WTC11 (cell line): ENCODE measurements around the gene GBF1. TPM values are rescaled to one million over a fixed set of nuclear protein-coding genes. Genes with fewer than 3 reads are reported as not detected.

ENCODE experiments used
- ATAC-seq: fragments of 200-7000 bp; cut with Tn5 transposase; 2 replicates; pipeline ENCODE4 v1.10.0; 2021; ENCODE audit warnings: mild to moderate bottlenecking, moderate library complexity
- CTCF ChIA-PET: fragments of 300-600 bp; sonication (Branson Sonifier 250); formaldehyde crosslinking; loops from one replicate; lab custom pipeline; 2021; ENCODE audit warnings: antibody characterized with exemption; lab: Charles Lee
- POLR2A ChIA-PET: fragments of 350-600 bp; sonication (Branson Sonifier 250); formaldehyde crosslinking; loops from one replicate; lab custom pipeline; 2021; ENCODE audit warnings: antibody characterized with exemption; lab: Charles Lee
- DNase-seq: peaks from one replicate; pipeline ENCODE4 v3.0.0; 2021; ENCODE audit warnings: low spot score
- H3K27ac Mint-ChIP-seq: 2 replicates; pipeline ENCODE4 v1.8.0; 2021; ENCODE audit warnings: mixed read lengths
- H3K27me3 Mint-ChIP-seq: 2 replicates; pipeline ENCODE4 v1.8.0; 2021; ENCODE audit warnings: low read depth, mild to moderate bottlenecking, moderate library complexity, mixed read lengths
- H3K36me3 Mint-ChIP-seq: 2 replicates; pipeline ENCODE4 v1.8.0; 2021; ENCODE audit warnings: mixed read lengths
- H3K4me1 Mint-ChIP-seq: 2 replicates; pipeline ENCODE4 v1.8.0; 2022; ENCODE audit warnings: mixed read lengths
- H3K4me3 Mint-ChIP-seq: 2 replicates; pipeline ENCODE4 v1.8.0; 2021; ENCODE audit warnings: mild to moderate bottlenecking, moderate library complexity, mixed read lengths
- H3K9me3 Mint-ChIP-seq: 2 replicates; pipeline ENCODE4 v1.8.0; 2021; ENCODE audit warnings: mixed read lengths
- ATF1 ChIP-seq: sonication (generic); formaldehyde crosslinking; IDR thresholded peaks from 2 replicates; pipeline ENCODE4 v1.8.1; 2023; ENCODE audit warnings: mild to moderate bottlenecking, moderate library complexity, missing genetic modification reagents
- CREB1 ChIP-seq: sonication (generic); formaldehyde crosslinking; IDR thresholded peaks from 2 replicates; pipeline ENCODE4 v1.8.0; 2023; ENCODE audit warnings: mild to moderate bottlenecking, missing genetic modification reagents
- ERG ChIP-seq: fragments of 250-450 bp; sonication (Bioruptor Pico); IDR thresholded peaks from 2 replicates; pipeline ENCODE4 v1.8.0; 2021; ENCODE audit warnings: mild to moderate bottlenecking
- ESRRA ChIP-seq: sonication (generic); formaldehyde crosslinking; IDR thresholded peaks from 2 replicates; pipeline ENCODE4 v1.8.1; 2022; ENCODE audit warnings: mild to moderate bottlenecking, missing genetic modification reagents, borderline replicate concordance
- HMGA2 ChIP-seq: fragments of 250-450 bp; sonication (Bioruptor Pico); IDR thresholded peaks from 2 replicates; pipeline ENCODE4 v1.4.0; 2021; ENCODE audit warnings: mild to moderate bottlenecking, moderate library complexity
- MXD4 ChIP-seq: fragments of 250-450 bp; sonication (Bioruptor Pico); IDR thresholded peaks from 2 replicates; pipeline ENCODE4 v1.8.0; 2021; ENCODE audit warnings: mild to moderate bottlenecking, moderate library complexity, borderline replicate concordance
- NFATC4 ChIP-seq: fragments of 250-450 bp; sonication (Bioruptor Pico); IDR thresholded peaks from 2 replicates; pipeline ENCODE4 v1.9.0; 2021; ENCODE audit warnings: mild to moderate bottlenecking
- PRRX2 ChIP-seq: fragments of 250-450 bp; sonication (Bioruptor Pico); IDR thresholded peaks from 2 replicates; pipeline ENCODE4 v1.8.0; 2021; ENCODE audit warnings: mild to moderate bottlenecking
- TEAD1 ChIP-seq: sonication (generic); formaldehyde crosslinking; IDR thresholded peaks from 2 replicates; pipeline ENCODE4 v1.8.0; 2022; ENCODE audit warnings: mild to moderate bottlenecking, missing genetic modification reagents
- TEAD4 ChIP-seq: sonication (generic); formaldehyde crosslinking; IDR thresholded peaks from 2 replicates; pipeline ENCODE4 v1.8.0; 2022; ENCODE audit warnings: mild to moderate bottlenecking, missing genetic modification reagents
- ZBTB21 ChIP-seq: sonication (generic); formaldehyde crosslinking; IDR thresholded peaks from 2 replicates; pipeline ENCODE4 v1.8.1; 2023; ENCODE audit warnings: mild to moderate bottlenecking, missing genetic modification reagents, borderline replicate concordance
- ZNF263 ChIP-seq: sonication (generic); formaldehyde crosslinking; IDR thresholded peaks from 2 replicates; pipeline ENCODE4 v1.8.1; 2022; ENCODE audit warnings: low read depth, mild to moderate bottlenecking, moderate library complexity, missing genetic modification reagents
- ZNF396 ChIP-seq: fragments of 250-450 bp; sonication (Bioruptor Pico); IDR thresholded peaks from 2 replicates; pipeline ENCODE4 v1.8.0; 2021; ENCODE audit warnings: mild to moderate bottlenecking, moderate library complexity, borderline replicate concordance
- total RNA-seq: library from RNA; stranded (reverse); gene quantifications from 3 replicates; pipeline ENCODE4 v1.2.3, GENCODE V29; 2021
- TF ChIP-seq, protein P1 (sequence below): sonication (generic); formaldehyde crosslinking; IDR thresholded peaks from 2 replicates; pipeline ENCODE4 v1.8.0; 2022; ENCODE audit warnings: mild to moderate bottlenecking, missing genetic modification reagents
- TF ChIP-seq, protein P2 (sequence below): sonication (generic); formaldehyde crosslinking; IDR thresholded peaks from 2 replicates; pipeline ENCODE4 v1.8.1; 2023; ENCODE audit warnings: mild to moderate bottlenecking, missing genetic modification reagents, moderate library complexity
- TF ChIP-seq, protein P3 (sequence below): sonication (generic); formaldehyde crosslinking; IDR thresholded peaks from 2 replicates; pipeline ENCODE4 v1.8.1; 2023; ENCODE audit warnings: mild to moderate bottlenecking, missing genetic modification reagents, moderate library complexity
- TF ChIP-seq, protein P4 (sequence below): sonication (generic); formaldehyde crosslinking; IDR thresholded peaks from 2 replicates; pipeline ENCODE4 v1.8.1; 2022; ENCODE audit warnings: mild to moderate bottlenecking, missing genetic modification reagents, moderate library complexity, borderline replicate concordance
- TF ChIP-seq, protein P5 (sequence below): fragments of 250-450 bp; sonication (Bioruptor Pico); IDR thresholded peaks from 2 replicates; pipeline ENCODE4 v1.9.0; 2021; ENCODE audit warnings: moderate library complexity, mild to moderate bottlenecking, inconsistent platforms, borderline replicate concordance
- TF ChIP-seq, protein P6 (sequence below): fragments of 200-600 bp; IDR thresholded peaks from 2 replicates; pipeline ENCODE4 v1.8.0; 2022; ENCODE audit warnings: antibody characterized with exemption

The GBF1 gene
- total RNA-seq, 1 experiment from 2014 or later, result 32.4 TPM

GRCh38 chr10:102200751-102201640, 44.3 kb upstream of the GBF1 start:
- Mint-ChIP-seq H3K36me3 (peaks cover 26% of the 10 kb centered on the region), H3K27ac (no peak overlapping the region), H3K4me3 (no peak overlapping the region), H3K4me1 (no peaks in the 10 kb centered on the region), H3K27me3 (peaks cover 57% of the 10 kb centered on the region), H3K9me3 (peaks cover 70% of the 10 kb centered on the region)
- no peak for ATAC-seq
- no peak for DNase-seq
- ChIA-PET CTCF (interaction anchor here (0.9 kb wide), 2 partner anchors 29 to 146 kb away, joined by 3 to 4 read pairs; no protein-coding TSS in a partner anchor), POLR2A (no interaction called here)
- TF ChIP-seq NFATC4 (CRISPR knock-in tag) (no peak), HMGA2 (CRISPR knock-in tag) (no peak), CREB1 (CRISPR knock-in tag) (no peak)
- TF ChIP-seq, protein P1, sequence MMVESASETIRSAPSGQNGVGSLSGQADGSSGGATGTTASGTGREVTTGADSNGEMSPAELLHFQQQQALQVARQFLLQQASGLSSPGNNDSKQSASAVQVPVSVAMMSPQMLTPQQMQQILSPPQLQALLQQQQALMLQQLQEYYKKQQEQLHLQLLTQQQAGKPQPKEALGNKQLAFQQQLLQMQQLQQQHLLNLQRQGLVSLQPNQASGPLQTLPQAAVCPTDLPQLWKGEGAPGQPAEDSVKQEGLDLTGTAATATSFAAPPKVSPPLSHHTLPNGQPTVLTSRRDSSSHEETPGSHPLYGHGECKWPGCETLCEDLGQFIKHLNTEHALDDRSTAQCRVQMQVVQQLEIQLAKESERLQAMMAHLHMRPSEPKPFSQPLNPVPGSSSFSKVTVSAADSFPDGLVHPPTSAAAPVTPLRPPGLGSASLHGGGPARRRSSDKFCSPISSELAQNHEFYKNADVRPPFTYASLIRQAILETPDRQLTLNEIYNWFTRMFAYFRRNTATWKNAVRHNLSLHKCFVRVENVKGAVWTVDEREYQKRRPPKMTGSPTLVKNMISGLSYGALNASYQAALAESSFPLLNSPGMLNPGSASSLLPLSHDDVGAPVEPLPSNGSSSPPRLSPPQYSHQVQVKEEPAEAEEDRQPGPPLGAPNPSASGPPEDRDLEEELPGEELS (CRISPR knock-in tag), result no peak
- TF ChIP-seq, protein P2, sequence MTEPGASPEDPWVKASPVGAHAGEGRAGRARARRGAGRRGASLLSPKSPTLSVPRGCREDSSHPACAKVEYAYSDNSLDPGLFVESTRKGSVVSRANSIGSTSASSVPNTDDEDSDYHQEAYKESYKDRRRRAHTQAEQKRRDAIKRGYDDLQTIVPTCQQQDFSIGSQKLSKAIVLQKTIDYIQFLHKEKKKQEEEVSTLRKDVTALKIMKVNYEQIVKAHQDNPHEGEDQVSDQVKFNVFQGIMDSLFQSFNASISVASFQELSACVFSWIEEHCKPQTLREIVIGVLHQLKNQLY (CRISPR knock-in tag), result no peak

DNA sequence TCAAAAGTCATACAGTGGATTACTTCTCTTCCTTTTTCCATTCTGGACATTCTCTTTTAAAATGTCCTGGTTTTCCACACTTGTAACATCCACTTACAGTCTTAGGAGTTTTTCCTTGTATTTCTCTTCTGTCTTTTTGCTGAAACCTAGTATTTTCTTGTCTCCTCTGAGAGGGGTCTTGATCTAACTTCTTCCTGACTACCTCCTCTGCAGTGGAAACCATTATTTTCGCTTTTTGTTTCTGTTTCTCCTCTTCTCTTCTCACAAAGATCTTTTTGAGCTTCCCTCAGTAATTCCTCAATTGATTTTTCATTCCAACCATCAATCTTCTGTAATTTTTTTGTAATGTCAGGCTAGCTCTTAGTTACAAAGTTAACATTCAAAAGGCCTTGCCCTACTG, 42.9 kb upstream of the GBF1 start:
- H3K27me3 Mint-ChIP-seq, result peaks cover 48% of the 10 kb centered on the region
- ATAC-seq, result no peak

More for the DNA sequence above, 42.9 kb upstream of the GBF1 start:
- TF ChIP-seq ATF1 (CRISPR knock-in tag), result no peak
- no peak for TF ChIP-seq ZNF263
- TF ChIP-seq, protein P3, sequence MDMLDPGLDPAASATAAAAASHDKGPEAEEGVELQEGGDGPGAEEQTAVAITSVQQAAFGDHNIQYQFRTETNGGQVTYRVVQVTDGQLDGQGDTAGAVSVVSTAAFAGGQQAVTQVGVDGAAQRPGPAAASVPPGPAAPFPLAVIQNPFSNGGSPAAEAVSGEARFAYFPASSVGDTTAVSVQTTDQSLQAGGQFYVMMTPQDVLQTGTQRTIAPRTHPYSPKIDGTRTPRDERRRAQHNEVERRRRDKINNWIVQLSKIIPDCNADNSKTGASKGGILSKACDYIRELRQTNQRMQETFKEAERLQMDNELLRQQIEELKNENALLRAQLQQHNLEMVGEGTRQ (CRISPR knock-in tag), result no peak
- no peak for TF ChIP-seq TEAD4 (CRISPR knock-in tag)
- TF ChIP-seq, protein P4, sequence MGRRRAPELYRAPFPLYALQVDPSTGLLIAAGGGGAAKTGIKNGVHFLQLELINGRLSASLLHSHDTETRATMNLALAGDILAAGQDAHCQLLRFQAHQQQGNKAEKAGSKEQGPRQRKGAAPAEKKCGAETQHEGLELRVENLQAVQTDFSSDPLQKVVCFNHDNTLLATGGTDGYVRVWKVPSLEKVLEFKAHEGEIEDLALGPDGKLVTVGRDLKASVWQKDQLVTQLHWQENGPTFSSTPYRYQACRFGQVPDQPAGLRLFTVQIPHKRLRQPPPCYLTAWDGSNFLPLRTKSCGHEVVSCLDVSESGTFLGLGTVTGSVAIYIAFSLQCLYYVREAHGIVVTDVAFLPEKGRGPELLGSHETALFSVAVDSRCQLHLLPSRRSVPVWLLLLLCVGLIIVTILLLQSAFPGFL, result no peak
- TF ChIP-seq HMGA2 (CRISPR knock-in tag), result no peak
- TF ChIP-seq ZBTB21 (CRISPR knock-in tag), result no peak
- no peak for TF ChIP-seq MXD4 (CRISPR knock-in tag)
- TF ChIP-seq ERG, result no peak
- TF ChIP-seq, protein P5, sequence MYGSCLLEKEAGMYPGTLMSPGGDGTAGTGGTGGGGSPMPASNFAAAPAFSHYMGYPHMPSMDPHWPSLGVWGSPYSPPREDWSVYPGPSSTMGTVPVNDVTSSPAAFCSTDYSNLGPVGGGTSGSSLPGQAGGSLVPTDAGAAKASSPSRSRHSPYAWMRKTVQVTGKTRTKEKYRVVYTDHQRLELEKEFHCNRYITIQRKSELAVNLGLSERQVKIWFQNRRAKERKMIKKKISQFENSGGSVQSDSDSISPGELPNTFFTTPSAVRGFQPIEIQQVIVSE (CRISPR knock-in tag), result no peak
- TF ChIP-seq, protein P6, sequence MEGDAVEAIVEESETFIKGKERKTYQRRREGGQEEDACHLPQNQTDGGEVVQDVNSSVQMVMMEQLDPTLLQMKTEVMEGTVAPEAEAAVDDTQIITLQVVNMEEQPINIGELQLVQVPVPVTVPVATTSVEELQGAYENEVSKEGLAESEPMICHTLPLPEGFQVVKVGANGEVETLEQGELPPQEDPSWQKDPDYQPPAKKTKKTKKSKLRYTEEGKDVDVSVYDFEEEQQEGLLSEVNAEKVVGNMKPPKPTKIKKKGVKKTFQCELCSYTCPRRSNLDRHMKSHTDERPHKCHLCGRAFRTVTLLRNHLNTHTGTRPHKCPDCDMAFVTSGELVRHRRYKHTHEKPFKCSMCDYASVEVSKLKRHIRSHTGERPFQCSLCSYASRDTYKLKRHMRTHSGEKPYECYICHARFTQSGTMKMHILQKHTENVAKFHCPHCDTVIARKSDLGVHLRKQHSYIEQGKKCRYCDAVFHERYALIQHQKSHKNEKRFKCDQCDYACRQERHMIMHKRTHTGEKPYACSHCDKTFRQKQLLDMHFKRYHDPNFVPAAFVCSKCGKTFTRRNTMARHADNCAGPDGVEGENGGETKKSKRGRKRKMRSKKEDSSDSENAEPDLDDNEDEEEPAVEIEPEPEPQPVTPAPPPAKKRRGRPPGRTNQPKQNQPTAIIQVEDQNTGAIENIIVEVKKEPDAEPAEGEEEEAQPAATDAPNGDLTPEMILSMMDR, result no peak
- TF ChIP-seq ESRRA (CRISPR knock-in tag), result no peak
- TF ChIP-seq PRRX2 (CRISPR knock-in tag), result no peak
- TF ChIP-seq ZNF396 (CRISPR knock-in tag), result no peak
- no peak for TF ChIP-seq TEAD1 (CRISPR knock-in tag)
- H3K27ac Mint-ChIP-seq, result no peak overlapping the region
- H3K4me3 Mint-ChIP-seq, result no peak overlapping the region
- peaks cover 65% of the 10 kb centered on the region for H3K9me3 Mint-ChIP-seq
- CTCF ChIA-PET, result interaction anchor here (1.3 kb wide), 1 partner anchor 28 kb away, joined by 3 read pairs; no protein-coding TSS in a partner anchor
- no peaks in the 10 kb centered on the region for H3K4me1 Mint-ChIP-seq
- DNase-seq, result no peak
- H3K36me3 Mint-ChIP-seq, result peaks cover 26% of the 10 kb centered on the region
- POLR2A ChIA-PET, result no interaction called here
